Psoas muscle (tissue), 8 donors: ENCODE data around the gene MAP7. TPM values are rescaled to one million over a fixed set of nuclear protein-coding genes. Genes with fewer than 3 reads are reported as not detected.

Experiments
- ATAC-seq, 4 donors: fragments of 200-7000 bp; cut with Tn5 transposase; one replicate each; pipeline ENCODE4 v1.9.1; 2020; ENCODE audit warnings: moderate library complexity in 3 of 4, mild to moderate bottlenecking in 2 of 4
- DNase-seq, 2 donors: peaks; one replicate each; pipeline ENCODE4 v3.0.0-alpha.2; 2020
- H3K27ac ChIP-seq: fragments of 200-600 bp; one replicate; pipeline ENCODE4 v1.8.0; 2022
- H3K27me3 ChIP-seq, 3 donors: fragments of 200-600 bp in 1 of 3; one replicate each; pipeline versions ENCODE4 v1.6.1 to v1.8.0; 2013 to 2022; ENCODE audit warnings: low read length in 2 of 3, mild to moderate bottlenecking in 2 of 3, moderate library complexity in 1 of 3; ENCODE audit not compliant: insufficient read depth in 3 of 3
- H3K36me3 ChIP-seq, 2 donors: fragments of 200-600 bp in 1 of 2; one replicate each; pipeline versions ENCODE4 v1.6.1 to v1.8.0; 2013 to 2022; ENCODE audit warnings: low read depth in 1 of 2, mild to moderate bottlenecking in 1 of 2, moderate library complexity in 1 of 2; ENCODE audit not compliant: insufficient read depth in 1 of 2
- H3K4me1 ChIP-seq: fragments of 200-600 bp; one replicate; pipeline ENCODE4 v1.8.0; 2022
- H3K4me3 ChIP-seq: fragments of 200-600 bp; one replicate; pipeline ENCODE4 v1.8.0; 2022; ENCODE audit warnings: mild to moderate bottlenecking
- H3K9me3 ChIP-seq: fragments of 200-600 bp; one replicate; pipeline ENCODE4 v1.8.0; 2022
- WGBS, 3 donors: extraction: QIAGEN DNeasy Blood & Tissue Kit; methylation state at CpG; one replicate each; pipeline versions ENCODE4 v1.1.6 to v1.1.7; 2013; 5-methylcytosine and 5-hydroxymethylcytosine counted together
- intact Hi-C, 2 donors: fragments of 100-400 bp; cut with DNase I; formaldehyde crosslinking; loops; one replicate each; pipeline versions ENCODE4 v1.11.0 to v1.14.2; 2022
- polyA plus RNA-seq, 3 donors: library from polyadenylated mRNA; stranded (reverse); fragments of 200-250 nt; gene quantifications; one replicate each; pipeline ENCODE4 v1.2.3, GENCODE V29; 2013
- total RNA-seq, 4 donors: library from RNA; stranded (reverse); fragmentation: NEBNext Ultra II Directional in 2 of 4; extraction: Animal tissue kit (Norgen Biotek cat#: 25700) in 2 of 4; gene quantifications; one replicate each; pipeline versions ENCODE4 v1.2.1 to v1.2.4, GENCODE V29; 2021 to 2023
- TF ChIP-seq, protein P1 (sequence below): fragments of 200-600 bp; IDR thresholded peaks from one replicate; pipeline ENCODE4 v1.8.0; 2022; ENCODE audit warnings: antibody characterized with exemption
- donor health status: healthy with polysubstance abuse.
- donor health status: DM: no; HTN: no; CAD: no; lungs with moderate emphysema.
- donor health status: Bipolar disorder and iron deficiency.
- donor health status: healthy.
- donor health status: DM: yes; HTN: yes; CAD: no.
- donor health status: DM: no; HTN: no; CAD: no.
- donor health status: DM: no; HTN: no; CAD: no.
- donor health status: DM: yes; HTN: yes; CAD: no.

The MAP7 gene
- total and polyA plus RNA-seq, 7 donors = 0.10 to 0.94 (median 0.32) TPM

GRCh38 chr6:136549300-136550044, 750 bp downstream of the MAP7 start:
- WGBS, 3 donors = 3 to 5% (median 4%) methylated on average over 33 to 42 of the region's 42 CpGs
- peak in 1 of 4 donors; percentile 13 for ATAC-seq
- H3K27ac ChIP-seq = no peak overlapping the region

DNA sequence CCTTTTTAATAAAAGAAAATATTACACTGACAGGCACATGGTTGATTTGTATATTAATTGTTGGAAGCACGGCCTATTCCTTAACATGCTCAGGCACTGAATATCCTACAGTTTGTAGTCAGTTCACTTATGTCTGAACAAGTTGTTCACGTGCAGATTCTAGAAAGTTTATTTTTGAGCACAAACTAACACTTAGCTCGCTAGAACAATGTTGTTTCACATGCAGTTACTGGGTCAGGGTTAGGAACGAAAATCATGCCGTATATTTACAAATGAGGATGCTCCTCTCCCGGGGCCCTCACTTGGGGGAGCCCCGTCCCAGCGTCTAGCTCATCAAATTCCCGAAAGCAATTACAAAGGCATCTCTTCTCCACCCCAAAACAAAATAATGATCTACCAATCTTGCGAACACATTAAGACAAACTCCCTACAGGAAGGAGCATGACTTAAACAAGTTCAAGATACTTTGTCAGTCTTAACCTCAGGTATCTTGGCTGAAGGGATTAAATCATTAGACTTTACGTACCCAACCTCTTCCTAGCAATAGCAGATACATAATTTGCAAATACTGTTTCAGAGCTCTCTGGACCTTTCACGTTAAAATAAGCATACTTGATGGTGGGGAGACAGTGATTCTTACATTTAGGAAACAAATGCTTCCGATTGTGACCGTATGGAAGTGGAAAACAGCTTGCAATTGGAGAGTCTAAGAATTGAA, 1.5 kb downstream of the MAP7 start:
- TF ChIP-seq, protein P1, sequence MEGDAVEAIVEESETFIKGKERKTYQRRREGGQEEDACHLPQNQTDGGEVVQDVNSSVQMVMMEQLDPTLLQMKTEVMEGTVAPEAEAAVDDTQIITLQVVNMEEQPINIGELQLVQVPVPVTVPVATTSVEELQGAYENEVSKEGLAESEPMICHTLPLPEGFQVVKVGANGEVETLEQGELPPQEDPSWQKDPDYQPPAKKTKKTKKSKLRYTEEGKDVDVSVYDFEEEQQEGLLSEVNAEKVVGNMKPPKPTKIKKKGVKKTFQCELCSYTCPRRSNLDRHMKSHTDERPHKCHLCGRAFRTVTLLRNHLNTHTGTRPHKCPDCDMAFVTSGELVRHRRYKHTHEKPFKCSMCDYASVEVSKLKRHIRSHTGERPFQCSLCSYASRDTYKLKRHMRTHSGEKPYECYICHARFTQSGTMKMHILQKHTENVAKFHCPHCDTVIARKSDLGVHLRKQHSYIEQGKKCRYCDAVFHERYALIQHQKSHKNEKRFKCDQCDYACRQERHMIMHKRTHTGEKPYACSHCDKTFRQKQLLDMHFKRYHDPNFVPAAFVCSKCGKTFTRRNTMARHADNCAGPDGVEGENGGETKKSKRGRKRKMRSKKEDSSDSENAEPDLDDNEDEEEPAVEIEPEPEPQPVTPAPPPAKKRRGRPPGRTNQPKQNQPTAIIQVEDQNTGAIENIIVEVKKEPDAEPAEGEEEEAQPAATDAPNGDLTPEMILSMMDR = no peak
- ATAC-seq = no peak
- DNase-seq = no peak
- H3K9me3 ChIP-seq = no peaks in the 10 kb centered on the region
- WGBS, 3 donors = 63 to 72% (median 71%) methylated on average over 14 of the region's 14 CpGs
- intact Hi-C loops = no loop called here
- peaks cover 10% of the 10 kb centered on the region for H3K4me1 ChIP-seq
- peaks cover 8 to 70% (median 9%) of the 10 kb centered on the region in 3 donors for H3K27me3 ChIP-seq
- H3K4me3 ChIP-seq = no peak overlapping the region
- H3K36me3 ChIP-seq = no peaks in the 10 kb centered on the region
- H3K27ac ChIP-seq = no peak overlapping the region

More at GRCh38 chr6:136549300-136550044, 750 bp downstream of the MAP7 start:
- Histone ChIP-seq H3K4me1 (peaks cover 10% of the 10 kb centered on the region), H3K4me3 (peak overlapping the region; percentile 79), H3K27me3 (peaks cover 8 to 70% (median 9%) of the 10 kb centered on the region in 3 donors), H3K9me3 (no peaks in the 10 kb centered on the region), H3K36me3 (no peaks in the 10 kb centered on the region)
- TF ChIP-seq, protein P1 = no peak
- DNase-seq = peak in 1 of 2 donors; percentile 42
- intact Hi-C loops = no loop called here

DNA sequence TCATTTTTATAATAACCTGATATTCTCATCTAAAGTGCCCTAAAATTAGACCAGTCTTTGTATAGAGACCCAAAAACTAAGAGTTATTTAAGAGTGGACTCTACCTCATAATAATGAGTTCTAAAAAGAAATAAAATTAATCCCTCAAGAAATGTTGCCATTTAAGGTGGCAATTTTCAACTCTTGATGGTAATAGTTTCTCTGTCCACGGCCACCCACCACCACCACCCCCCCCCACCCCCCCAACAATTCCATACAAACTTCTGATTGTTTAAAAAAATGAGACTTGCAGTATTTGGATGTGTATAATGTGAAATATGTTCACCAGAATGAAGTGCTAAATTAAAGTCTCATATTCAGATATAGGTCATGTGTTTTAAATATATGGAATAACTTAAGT, 2.4 kb downstream of the MAP7 start:
- WGBS, 3 donors = 73 to 85% (median 83%) methylated on average over 1 of the region's 1 CpG
- intact Hi-C loops = no loop called here

GRCh38 chr6:136547336-136547735, 2.9 kb downstream of the MAP7 start:
- Histone ChIP-seq H3K4me1 (peaks cover 10% of the 10 kb centered on the region), H3K27me3 (peaks cover 8 to 67% (median 9%) of the 10 kb centered on the region in 3 donors), H3K27ac (no peak overlapping the region), H3K36me3 (no peaks in the 10 kb centered on the region), H3K4me3 (no peak overlapping the region), H3K9me3 (no peaks in the 10 kb centered on the region)
- ATAC-seq (no peak), DNase-seq (no peak)
- intact Hi-C loops = no loop called here
- TF ChIP-seq, protein P1 = no peak
- WGBS, 3 donors = 47 to 49% (median 49%) methylated on average over 4 of the region's 4 CpGs

More for the DNA sequence above, 2.4 kb downstream of the MAP7 start:
- Histone ChIP-seq H3K36me3 (no peaks in the 10 kb centered on the region), H3K9me3 (no peaks in the 10 kb centered on the region), H3K27ac (no peak overlapping the region), H3K4me3 (no peak overlapping the region), H3K27me3 (peaks cover 8 to 72% (median 9%) of the 10 kb centered on the region in 3 donors), H3K4me1 (peaks cover 10% of the 10 kb centered on the region)
- TF ChIP-seq, protein P1 = no peak
- no peak for DNase-seq
- ATAC-seq = no peak
